AG04450 (cell line): ENCODE results near the gene TTN. TPM values are rescaled to one million over a fixed set of nuclear protein-coding genes. Genes with fewer than 3 reads are reported as not detected.

Source experiments
- CTCF ChIA-PET: fragments of 300-600, 350-600 bp; formaldehyde crosslinking; extraction: SDS; loops from one replicate; lab custom pipeline; 2022; ENCODE audit warnings: antibody characterized with exemption, inconsistent platforms; lab: Charles Lee
- POLR2A ChIA-PET: fragments of 350-600 bp; formaldehyde crosslinking; extraction: SDS; loops from one replicate; lab custom pipeline; 2021; ENCODE audit warnings: antibody characterized with exemption, inconsistent platforms; lab: Yijun Ruan, JAX
- DNase-seq: peaks from one replicate; pipeline ENCODE4 v3.0.0-alpha.2; 2011; ENCODE audit warnings: low read depth, low spot score
- H3K27ac ChIP-seq: one replicate; pipeline ENCODE4 v1.5.1; 2012; ENCODE audit warnings: low read depth, low read length, control low read depth
- H3K27me3 ChIP-seq: one replicate; pipeline ENCODE4 v1.6.0; 2012; ENCODE audit warnings: low read length; ENCODE audit not compliant: control insufficient read depth, insufficient read depth
- H3K4me3 ChIP-seq: 2 replicates; pipeline ENCODE4 v1.5.1; 2011; ENCODE audit warnings: mild to moderate bottlenecking, low read depth, low read length, control low read depth
- H3K9me3 ChIP-seq: 2 replicates; pipeline ENCODE4 v1.5.1; 2012; ENCODE audit warnings: low read length; ENCODE audit not compliant: control insufficient read depth, insufficient read depth
- polyA plus RNA-seq: library from polyadenylated mRNA; depleted of rRNA; stranded (reverse); fragments of >200 nt; gene quantifications from 2 replicates; pipeline ENCODE4 v1.2.3, GENCODE V29; 2011
- TF ChIP-seq, protein P1 (sequence below): IDR thresholded peaks from 2 replicates; pipeline ENCODE4 v1.5.1; 2011; ENCODE audit warnings: low read depth, low read length, control low read depth, inconsistent platforms

The TTN gene
- polyA plus RNA-seq, 1 experiment = 0.06 TPM

DNA sequence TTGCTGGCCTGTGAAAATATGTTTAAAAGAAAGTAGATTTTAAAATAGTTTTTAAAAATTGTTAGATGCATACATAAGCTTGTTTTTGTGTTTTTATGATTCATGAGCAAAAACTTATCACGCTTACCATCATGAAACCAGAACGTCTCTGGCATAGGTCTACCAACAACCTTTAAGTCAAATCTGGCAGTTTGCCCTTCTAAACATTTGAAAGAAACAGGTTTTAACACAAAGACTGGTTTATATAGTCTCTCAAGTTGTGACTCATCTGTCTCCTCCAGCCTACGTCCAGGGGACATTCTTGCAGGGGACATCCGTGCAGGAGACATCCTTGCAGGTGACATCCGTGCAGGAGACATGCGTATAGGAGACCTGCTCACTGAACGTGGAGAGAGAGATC, 29.6 kb downstream of the TTN start:
- CTCF ChIA-PET = interaction anchor here (0.7 kb wide), 1 partner anchor 18 kb away, joined by 3 read pairs; no protein-coding TSS in a partner anchor
- POLR2A ChIA-PET = no interaction called here
- Histone ChIP-seq H3K27me3 (no peaks in the 10 kb centered on the region), H3K9me3 (no peaks in the 10 kb centered on the region), H3K4me3 (no peak overlapping the region), H3K27ac (no peak overlapping the region)
- DNase-seq = no peak
- TF ChIP-seq, protein P1, sequence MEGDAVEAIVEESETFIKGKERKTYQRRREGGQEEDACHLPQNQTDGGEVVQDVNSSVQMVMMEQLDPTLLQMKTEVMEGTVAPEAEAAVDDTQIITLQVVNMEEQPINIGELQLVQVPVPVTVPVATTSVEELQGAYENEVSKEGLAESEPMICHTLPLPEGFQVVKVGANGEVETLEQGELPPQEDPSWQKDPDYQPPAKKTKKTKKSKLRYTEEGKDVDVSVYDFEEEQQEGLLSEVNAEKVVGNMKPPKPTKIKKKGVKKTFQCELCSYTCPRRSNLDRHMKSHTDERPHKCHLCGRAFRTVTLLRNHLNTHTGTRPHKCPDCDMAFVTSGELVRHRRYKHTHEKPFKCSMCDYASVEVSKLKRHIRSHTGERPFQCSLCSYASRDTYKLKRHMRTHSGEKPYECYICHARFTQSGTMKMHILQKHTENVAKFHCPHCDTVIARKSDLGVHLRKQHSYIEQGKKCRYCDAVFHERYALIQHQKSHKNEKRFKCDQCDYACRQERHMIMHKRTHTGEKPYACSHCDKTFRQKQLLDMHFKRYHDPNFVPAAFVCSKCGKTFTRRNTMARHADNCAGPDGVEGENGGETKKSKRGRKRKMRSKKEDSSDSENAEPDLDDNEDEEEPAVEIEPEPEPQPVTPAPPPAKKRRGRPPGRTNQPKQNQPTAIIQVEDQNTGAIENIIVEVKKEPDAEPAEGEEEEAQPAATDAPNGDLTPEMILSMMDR = no peak

DNA sequence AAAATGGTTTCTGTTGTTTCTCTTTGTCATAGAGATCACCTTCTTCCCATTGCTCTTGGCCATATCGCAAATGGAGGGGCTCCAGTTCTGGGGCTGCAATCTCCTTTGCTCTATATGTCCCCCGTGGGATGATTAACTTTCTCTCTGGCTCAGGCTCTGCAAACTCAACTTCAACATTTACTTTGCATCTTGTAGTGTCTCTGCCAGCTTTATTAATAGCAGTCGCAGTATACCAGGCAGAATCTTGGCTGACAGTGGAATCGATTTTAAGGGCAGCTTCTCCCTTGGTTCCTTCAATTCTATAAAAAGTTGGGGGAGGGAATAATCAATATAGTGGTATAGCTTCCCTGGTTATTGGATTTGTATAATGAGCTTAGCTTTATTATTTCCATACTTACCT, 30.5 kb downstream of the TTN start:
- Histone ChIP-seq H3K27me3 (no peaks in the 10 kb centered on the region), H3K4me3 (no peak overlapping the region), H3K27ac (no peak overlapping the region), H3K9me3 (no peaks in the 10 kb centered on the region)
- TF ChIP-seq, protein P1 = no peak
- no peak for DNase-seq
- CTCF ChIA-PET = no interaction called here
- POLR2A ChIA-PET = no interaction called here

DNA sequence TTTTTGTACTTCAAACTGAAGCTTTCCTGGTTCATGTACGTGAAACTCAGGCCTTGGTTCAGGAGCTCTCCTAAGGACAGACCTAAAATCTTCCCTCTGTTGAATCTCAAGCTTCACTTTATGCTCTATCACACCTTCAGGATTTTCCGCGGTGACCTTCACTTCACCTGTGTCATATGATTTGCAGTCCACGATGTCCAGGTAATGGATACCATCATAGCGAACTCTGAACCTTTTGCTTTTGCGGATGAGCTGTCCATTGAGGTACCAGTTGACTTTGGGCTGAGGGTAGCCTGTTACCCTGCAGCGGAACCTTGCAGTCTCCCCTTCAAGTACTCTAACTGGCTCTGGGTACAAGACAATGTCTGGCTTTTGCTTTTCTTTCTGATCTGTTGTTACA, 31.2 kb downstream of the TTN start:
- ChIA-PET POLR2A (no interaction called here), CTCF (interaction anchor here (0.7 kb wide), 1 partner anchor 14 kb away, joined by 4 read pairs; no protein-coding TSS in a partner anchor)
- Histone ChIP-seq H3K27ac (no peak overlapping the region), H3K27me3 (no peaks in the 10 kb centered on the region), H3K4me3 (no peak overlapping the region), H3K9me3 (no peaks in the 10 kb centered on the region)
- TF ChIP-seq, protein P1 = no peak
- DNase-seq = no peak

DNA sequence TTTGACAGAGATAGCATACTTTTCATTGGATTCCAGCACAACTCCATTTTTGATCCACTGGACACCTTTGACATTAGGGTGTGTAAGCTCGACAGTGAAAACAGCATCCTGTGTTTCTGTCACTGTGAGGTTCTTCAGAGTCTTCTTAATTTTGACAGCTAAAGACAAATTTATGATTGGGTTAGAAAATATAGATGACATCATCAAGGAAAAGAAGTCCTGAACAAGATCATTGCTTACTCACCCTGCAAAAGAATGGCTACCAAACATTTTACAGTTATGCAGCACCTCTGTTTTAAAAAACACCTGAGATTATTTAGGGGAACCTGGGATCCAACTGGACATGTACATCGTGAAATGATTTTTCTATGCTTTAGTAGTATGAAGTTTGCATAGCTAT, 36.7 kb downstream of the TTN start:
- Histone ChIP-seq H3K9me3 (no peaks in the 10 kb centered on the region), H3K27ac (no peak overlapping the region), H3K27me3 (no peaks in the 10 kb centered on the region), H3K4me3 (no peak overlapping the region)
- POLR2A ChIA-PET = no interaction called here
- TF ChIP-seq, protein P1 = no peak
- no peak for DNase-seq
- CTCF ChIA-PET = interaction anchor here (1.5 kb wide), 1 partner anchor 9 kb away, joined by 4 read pairs; no protein-coding TSS in a partner anchor

DNA sequence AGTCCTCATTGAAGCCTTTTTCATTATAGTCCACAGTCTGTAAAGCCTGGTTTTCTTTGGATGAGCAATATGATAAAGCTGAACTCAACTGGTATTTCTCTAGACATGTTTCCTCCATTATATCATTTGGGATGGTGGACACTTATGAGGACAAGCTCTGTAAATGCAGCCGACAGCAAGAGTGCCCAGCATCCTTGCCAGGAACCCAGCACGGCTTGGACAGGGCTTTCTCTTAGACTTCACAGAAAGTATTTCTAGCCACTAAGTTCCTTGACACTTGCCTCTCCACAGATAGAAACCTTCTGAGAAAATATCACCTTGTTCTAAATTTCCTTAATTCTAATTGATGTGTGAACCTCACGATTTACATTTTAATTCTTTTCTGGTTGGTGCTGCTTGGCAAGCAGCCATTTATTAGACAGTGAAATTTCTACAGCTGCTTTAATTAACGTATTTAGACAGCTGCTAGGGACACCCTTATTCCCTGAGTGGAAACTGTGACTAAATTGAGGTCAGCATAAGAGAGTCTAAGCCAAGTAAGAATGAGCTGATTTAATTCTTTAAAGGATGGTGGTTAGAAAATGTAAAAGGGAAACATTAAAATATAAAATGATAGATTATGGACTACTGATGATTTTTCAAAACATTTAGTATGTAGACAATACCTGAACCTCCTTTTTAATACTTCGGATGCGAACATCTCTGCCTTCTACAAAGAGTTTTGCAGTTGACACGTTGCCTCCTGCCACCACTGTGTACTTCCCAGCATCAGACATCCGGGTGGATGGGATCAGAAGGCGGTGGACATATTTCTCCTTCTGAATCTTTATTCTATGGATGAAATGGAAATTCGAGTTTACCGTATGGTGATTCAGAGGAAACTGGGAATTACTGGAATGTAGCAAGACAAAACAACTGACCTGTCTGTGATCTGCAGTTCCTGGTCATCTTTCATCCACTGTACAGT, 39.8 kb downstream of the TTN start:
- Histone ChIP-seq H3K9me3 (no peaks in the 10 kb centered on the region), H3K4me3 (no peak overlapping the region), H3K27ac (no peak overlapping the region), H3K27me3 (no peaks in the 10 kb centered on the region)
- ChIA-PET CTCF (interaction anchor here (0.5 to 1.4 kb wide), 3 partner anchors 8 to 1372 kb away, joined by 3 to 4 read pairs (median 3); no protein-coding TSS in a partner anchor), POLR2A (no interaction called here)
- TF ChIP-seq, protein P1 = no peak
- DNase-seq = no peak
